GM21528 (cell line): ENCODE results near the gene CACNG5.

ENCODE experiments used
- ATAC-seq: cut with Tn5 transposase; IDR thresholded peaks from one replicate; pipeline ENCODE4 v1.9.1; 2021; ENCODE audit warnings: mild to moderate bottlenecking, moderate library complexity; ENCODE audit not compliant: unreplicated experiment, low FRiP score

The CACNG5 gene

DNA sequence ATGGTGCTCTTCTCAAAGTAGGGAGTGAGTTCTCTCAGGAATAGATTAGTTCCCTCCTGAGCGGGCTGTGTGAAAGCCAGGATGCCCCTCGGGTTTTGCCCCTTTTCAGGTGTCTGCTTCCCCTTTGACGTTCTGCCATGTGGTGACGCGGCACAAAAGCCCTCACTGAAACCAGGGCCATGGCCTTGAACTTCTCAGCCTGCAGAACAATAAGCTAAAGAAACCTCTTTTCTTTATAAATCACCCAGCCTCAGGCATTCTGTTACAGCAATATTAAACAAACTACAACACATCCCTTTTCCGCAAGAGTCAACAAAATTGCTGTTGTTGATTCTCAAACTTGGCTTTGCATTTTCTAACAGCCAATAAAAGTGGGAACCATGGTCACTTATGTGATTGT is 15.5 kb upstream of the CACNG5 start:
- ATAC-seq: no peak

- no peak for ATAC-seq
These were observed 12.9 kb upstream of the CACNG5 start for GRCh38 chr17:66822009-66822408.

- no peak for ATAC-seq
These were observed 8.1 kb upstream of the CACNG5 start for GRCh38 chr17:66826856-66827255.

DNA sequence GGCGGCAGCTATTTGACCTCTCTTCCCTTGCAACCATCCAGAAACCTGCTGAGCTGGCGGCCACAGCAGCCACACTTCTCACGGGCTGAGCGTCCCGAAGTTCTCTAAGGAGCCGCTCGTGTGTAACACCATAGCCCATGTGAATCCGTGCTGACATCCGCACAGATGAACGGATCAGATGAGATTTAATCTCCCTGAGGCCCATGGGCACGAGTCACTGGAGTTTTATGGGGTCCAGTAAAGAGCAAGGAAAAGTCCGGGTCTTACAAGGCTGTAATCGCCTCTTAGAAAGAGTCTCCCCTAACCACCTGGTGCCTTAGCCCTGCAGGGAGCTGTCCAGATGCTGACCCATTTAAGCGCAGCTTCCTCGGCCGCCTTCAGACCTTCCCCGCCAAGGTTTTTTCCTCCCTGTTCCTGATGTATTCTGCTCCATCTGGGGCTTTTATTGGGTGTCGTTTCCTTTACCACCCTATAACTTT is 5.5 kb upstream of the CACNG5 start:
- ATAC-seq: no peak

DNA sequence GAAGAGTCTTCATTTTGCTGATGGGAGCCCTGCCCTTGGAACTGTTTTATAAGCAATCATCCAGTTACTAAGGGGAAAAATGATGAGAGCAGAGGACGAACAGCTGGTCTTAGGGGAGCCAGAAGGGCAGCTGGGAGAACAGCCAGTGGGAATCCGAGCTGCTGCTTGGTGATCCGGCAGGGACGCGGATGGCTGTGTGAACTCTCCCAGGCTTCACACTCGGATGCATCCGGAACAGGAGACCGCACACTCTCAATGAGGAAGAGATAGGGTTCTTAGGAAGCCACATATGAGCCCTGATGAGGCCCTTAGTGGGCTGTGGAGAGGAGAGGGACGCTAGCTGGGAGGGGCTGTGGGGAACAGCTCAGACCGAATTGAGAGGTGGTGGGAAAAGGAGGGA is 5.0 kb upstream of the CACNG5 start:
- ATAC-seq: no peak

GRCh38 chr17:66830451-66830850 is 4.5 kb upstream of the CACNG5 start:
- ATAC-seq: no peak

GRCh38 chr17:66831383-66832210 is 3.3 kb upstream of the CACNG5 start:
- no peak for ATAC-seq

GRCh38 chr17:66833201-66833600 is 1.7 kb upstream of the CACNG5 start:
- no peak for ATAC-seq

DNA sequence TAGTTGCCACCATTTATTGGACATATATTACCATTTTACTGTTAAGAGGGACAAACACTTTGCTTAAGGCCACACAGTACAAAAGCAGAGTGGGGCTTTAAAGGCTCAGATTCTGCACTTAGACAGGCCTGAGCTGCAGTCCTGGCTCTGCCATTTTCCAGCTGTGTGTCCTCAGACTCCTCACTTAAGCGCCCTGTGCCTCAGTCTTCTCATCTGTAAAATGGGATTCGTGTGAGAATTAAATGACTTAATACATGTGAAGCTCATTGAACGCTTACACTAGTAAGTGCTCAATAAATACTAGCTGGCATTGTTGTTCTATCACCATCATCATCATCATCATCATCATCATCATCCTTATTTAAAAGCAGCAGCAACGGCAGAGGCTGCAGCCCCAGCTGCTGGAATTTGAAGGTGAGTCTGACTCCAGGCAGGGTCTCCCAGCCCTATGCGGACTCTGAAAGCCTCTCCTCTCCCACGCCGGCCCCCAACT is 445 bp upstream of the CACNG5 start:
- ATAC-seq: no peak

GRCh38 chr17:66835476-66835875 is 559 bp downstream of the CACNG5 start:
- no peak for ATAC-seq

DNA sequence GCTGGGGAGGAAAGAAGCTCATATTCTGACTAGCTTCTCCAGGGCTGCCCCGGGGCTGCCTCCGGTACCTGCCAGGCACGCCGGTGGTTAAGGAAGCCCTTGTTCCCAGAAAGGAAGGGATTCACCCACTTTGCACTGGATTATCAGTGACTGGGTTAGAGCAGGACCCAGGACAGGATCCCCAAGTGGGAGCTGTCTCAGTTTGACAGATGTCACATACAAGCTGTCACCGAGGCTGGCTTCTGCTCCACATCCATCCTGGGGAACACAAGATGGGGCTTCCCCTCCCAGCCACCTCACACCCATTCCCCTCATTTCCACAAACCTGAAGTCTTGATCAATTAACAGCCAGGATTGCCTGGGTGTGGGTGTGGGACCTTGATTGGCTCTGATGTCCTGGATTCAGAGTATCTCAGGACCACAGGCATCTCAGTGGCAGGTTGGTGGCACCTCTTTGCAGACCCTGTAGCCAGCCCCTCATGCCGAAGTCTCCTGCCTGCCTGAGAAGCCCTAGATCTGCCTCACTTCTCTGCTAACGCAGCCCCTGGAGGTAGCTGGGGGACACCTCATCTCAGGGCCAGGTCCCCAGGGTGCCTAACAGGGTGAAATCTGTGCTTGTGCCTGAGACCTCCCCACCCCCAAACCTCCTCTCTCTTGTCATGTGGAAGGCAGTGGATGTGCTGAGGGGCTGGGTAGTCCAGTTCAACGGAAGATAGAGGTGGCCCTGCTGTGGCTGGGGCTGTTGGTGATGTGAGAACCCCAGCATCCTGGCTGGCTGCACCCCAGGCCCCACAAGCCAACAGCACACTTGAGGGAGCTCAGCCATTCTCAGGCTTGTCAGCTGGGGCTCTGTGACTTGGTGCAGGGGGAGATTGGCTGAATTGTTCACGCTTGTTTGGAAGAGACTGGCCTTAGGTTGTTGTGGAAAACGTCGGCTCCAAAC is 1.4 kb downstream of the CACNG5 start:
- no peak for ATAC-seq

DNA sequence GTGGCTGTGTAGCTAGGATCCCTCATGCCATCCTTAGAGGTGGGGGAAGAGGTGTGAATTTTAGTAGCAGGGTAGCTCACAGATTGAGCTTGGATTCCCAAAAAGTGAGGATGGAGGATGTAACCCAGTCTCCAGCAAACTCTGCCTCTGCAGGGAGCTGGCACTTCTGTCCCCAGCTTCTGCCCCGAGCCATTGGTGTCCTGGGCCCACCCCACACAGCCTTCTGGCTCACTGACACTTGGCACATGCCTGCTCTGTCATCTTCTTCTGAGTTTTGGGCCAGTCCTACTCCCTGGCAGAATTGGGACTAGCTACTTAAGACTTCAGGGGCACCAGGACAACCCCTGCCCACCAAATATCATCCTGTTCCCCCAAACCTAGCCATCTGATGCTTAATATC is 2.3 kb downstream of the CACNG5 start:
- ATAC-seq: no peak

GRCh38 chr17:66837885-66838665 is 3.2 kb downstream of the CACNG5 start:
- ATAC-seq: no peak

- no peak for ATAC-seq
These were observed 4.7 kb downstream of the CACNG5 start for GRCh38 chr17:66839616-66840015.

DNA sequence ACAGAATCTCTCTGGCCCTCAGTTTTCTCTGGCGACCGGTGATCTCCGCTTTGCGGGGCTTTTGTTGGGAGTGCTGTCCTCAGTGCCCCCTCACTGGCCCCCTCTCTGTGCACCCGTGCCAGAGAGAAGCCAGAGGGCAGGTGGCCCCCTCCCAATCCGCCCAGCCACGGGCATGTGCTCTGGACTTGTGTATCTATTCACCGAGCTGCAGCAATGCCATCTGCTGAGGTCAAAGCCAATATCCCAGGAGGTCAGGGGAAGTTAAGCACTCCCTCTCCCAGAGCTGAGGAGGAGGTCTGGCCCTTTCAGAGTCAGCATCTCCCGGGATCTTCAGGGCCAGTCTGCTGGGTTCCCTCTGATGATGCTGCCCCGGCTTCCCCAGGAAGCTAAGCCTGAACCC is 5.1 kb downstream of the CACNG5 start:
- no peak for ATAC-seq

DNA sequence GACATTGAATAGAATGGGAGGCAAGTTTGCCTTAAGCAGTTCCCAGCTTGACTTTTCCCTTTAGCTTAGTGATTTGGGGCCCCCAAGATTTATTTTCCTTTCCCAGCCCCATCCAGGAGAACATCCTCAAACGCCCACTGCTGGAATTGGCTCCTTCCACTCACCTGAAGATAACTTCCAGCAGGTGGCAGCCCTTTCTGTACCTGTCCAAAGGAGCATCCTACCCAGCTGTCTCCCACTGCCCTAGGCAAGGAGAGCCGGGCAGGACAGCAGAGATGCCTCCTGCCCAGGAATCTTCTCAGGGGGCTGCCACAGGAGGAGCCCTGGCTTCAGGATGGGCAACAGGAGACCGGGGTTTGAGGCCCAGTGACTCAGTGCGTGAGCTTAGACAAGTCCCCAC is 6.4 kb downstream of the CACNG5 start:
- ATAC-seq: no peak

- no peak for ATAC-seq
These were observed 6.8 kb downstream of the CACNG5 start for GRCh38 chr17:66841744-66842143.

DNA sequence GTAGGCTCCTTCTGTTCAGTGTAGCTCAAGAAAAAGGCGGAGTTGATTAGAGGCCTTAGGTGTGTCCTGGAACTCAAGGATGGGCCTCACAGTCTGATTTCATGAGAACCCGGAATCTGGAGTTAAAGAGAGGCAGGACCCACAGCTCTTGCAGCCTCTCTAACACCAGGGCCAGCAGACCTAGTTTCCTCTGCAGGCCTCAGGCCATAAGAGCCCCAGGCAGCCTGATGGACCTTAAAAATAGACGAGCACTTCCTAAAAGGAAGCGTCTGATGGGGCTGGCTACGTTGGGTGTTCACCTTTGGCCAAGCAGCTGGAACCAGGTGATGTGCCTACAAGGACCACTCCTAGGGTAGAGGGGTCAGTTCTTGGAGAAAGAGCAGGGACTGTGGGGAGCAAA is 7.6 kb downstream of the CACNG5 start:
- ATAC-seq: no peak

DNA sequence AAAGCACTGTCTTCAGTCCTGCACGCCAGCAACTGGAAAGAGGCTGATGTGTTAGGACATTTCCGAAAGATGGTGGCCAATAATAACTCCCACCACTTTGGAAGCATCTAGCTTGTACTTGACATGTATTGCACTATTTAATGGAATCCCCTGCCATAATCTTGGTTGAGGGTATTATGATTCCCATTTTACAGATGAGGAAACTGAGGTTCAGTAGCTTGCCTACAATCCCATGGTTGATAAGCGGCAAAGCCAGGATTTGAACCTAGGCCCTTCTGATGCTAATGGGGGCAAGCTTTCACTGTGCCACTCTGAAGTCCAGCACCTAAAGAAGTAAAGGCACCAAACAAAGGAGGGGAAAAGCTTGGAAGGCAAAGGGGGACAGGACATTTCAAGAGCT is 8.0 kb downstream of the CACNG5 start:
- no peak for ATAC-seq

GRCh38 chr17:66843627-66844026 is 8.7 kb downstream of the CACNG5 start:
- ATAC-seq: no peak

DNA sequence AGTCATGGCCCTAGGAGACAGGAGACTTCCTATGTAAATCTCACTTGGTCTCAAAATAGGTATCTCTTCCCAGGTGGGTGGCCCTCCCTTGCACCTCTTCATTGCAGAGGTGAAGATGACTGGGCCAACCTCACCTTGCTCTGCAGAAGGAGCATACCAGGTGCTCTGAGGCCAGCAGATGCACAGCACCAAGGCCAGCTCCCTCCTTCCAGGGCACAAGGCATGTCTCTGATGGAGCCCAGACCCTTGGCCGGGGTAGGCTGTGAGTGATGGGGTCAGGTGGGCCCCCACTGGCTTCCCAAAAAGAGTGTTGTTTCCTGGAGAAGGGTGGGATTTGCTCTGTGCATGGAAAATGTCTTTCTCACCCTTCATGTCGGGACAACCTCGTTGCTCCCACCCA is 12.8 kb downstream of the CACNG5 start:
- no peak for ATAC-seq
